Measurements from ENCODE around the gene RNF175. TPM values are rescaled to one million over a fixed set of nuclear protein-coding genes. Genes with fewer than 3 reads are reported as not detected.

RNF175 gene
- total and polyA plus RNA-seq, 2 experiments from 2014 or later, result 1.4 to 1.9 TPM

- Histone ChIP-seq H3K27ac (no peak overlapping the region), H3K4me3 (peak overlapping the region; percentile 22), H3K9me3 (ENCODE audit: low read depth) (no peaks in the 10 kb centered on the region), H3K4me1 (ENCODE audit: low read depth) (no peaks in the 10 kb centered on the region), H3K27me3 (peaks cover 63% of the 10 kb centered on the region), H3K36me3 (no peaks in the 10 kb centered on the region)
- TF ChIP-seq CTCF (IDR thresholded peaks at IDR 0.05; ENCODE audit: low read depth, low read length), result no peak
- no peak for DNase-seq (ENCODE audit: low read depth in 1 of 2, low spot score in 1 of 2)
These were observed 28.2 kb upstream of the RNF175 start for GRCh38 chr4:153788051-153788412.

GRCh38 chr4:153787575-153787974, 27.8 kb upstream of the RNF175 start:
- no peak for DNase-seq (ENCODE audit: low read depth in 1 of 2, low spot score in 1 of 2)
- Histone ChIP-seq H3K4me3 (peak overlapping the region; percentile 22), H3K9me3 (ENCODE audit: low read depth) (no peaks in the 10 kb centered on the region), H3K4me1 (ENCODE audit: low read depth) (no peaks in the 10 kb centered on the region), H3K27ac (no peak overlapping the region), H3K27me3 (peaks cover 61% of the 10 kb centered on the region), H3K36me3 (no peaks in the 10 kb centered on the region)
- TF ChIP-seq CTCF (IDR thresholded peaks at IDR 0.05; ENCODE audit: low read depth, low read length), result no peak

- no peak for DNase-seq (ENCODE audit: low read depth in 1 of 2, low spot score in 1 of 2)
- Histone ChIP-seq H3K36me3 (no peaks in the 10 kb centered on the region), H3K4me1 (ENCODE audit: low read depth) (no peaks in the 10 kb centered on the region), H3K27ac (no peak overlapping the region), H3K4me3 (no peak overlapping the region), H3K27me3 (peaks cover 59% of the 10 kb centered on the region), H3K9me3 (ENCODE audit: low read depth) (no peaks in the 10 kb centered on the region)
- no peak for TF ChIP-seq CTCF (IDR thresholded peaks at IDR 0.05; ENCODE audit: low read depth, low read length)
These were observed 27.3 kb upstream of the RNF175 start for GRCh38 chr4:153787061-153787560.

- Histone ChIP-seq H3K27ac (no peak overlapping the region), H3K4me3 (no peak overlapping the region), H3K27me3 (peaks cover 49% of the 10 kb centered on the region), H3K4me1 (ENCODE audit: low read depth) (no peaks in the 10 kb centered on the region), H3K36me3 (no peaks in the 10 kb centered on the region), H3K9me3 (ENCODE audit: low read depth) (no peaks in the 10 kb centered on the region)
- TF ChIP-seq CTCF (IDR thresholded peaks at IDR 0.05; ENCODE audit: low read depth, low read length), result peak; percentile 45
- DNase-seq (ENCODE audit: low read depth in 1 of 2, low spot score in 1 of 2), result peak; percentile 30 to 39
These were observed 26.3 kb upstream of the RNF175 start for GRCh38 chr4:153785910-153786721.

- DNase-seq (ENCODE audit: low read depth in 1 of 2, low spot score in 1 of 2), result no peak
- no peak overlapping the region for H3K27ac ChIP-seq
- H3K4me3 ChIP-seq, result no peak overlapping the region
- no peaks in the 10 kb centered on the region for H3K9me3 ChIP-seq (ENCODE audit: low read depth)
- TF ChIP-seq CTCF (IDR thresholded peaks at IDR 0.05; ENCODE audit: low read depth, low read length), result no peak
- H3K36me3 ChIP-seq, result no peaks in the 10 kb centered on the region
- peaks cover 30% of the 10 kb centered on the region for H3K27me3 ChIP-seq
- no peaks in the 10 kb centered on the region for H3K4me1 ChIP-seq (ENCODE audit: low read depth)
These were observed 24.4 kb upstream of the RNF175 start for GRCh38 chr4:153784166-153784699.

All from cardiac muscle cell (in vitro differentiated cells and primary cell).